HT-29 (cell line): ENCODE results near the gene SNRPA1. TPM values are rescaled to one million over a fixed set of nuclear protein-coding genes. Genes with fewer than 3 reads are reported as not detected.

Experiments
- DNase-seq: peaks from one replicate; pipeline ENCODE4 v3.0.0-alpha.2; 2015; ENCODE audit warnings: low spot score
- total RNA-seq: library from RNA; depleted of rRNA; stranded (reverse); fragments of >200 nt; shearing (Covaris generic); gene quantifications from 2 replicates; pipeline ENCODE4 v1.2.3, GENCODE V29; 2014

The SNRPA1 gene
- total RNA-seq, 1 experiment from 2014 or later = 63.0 TPM

DNA sequence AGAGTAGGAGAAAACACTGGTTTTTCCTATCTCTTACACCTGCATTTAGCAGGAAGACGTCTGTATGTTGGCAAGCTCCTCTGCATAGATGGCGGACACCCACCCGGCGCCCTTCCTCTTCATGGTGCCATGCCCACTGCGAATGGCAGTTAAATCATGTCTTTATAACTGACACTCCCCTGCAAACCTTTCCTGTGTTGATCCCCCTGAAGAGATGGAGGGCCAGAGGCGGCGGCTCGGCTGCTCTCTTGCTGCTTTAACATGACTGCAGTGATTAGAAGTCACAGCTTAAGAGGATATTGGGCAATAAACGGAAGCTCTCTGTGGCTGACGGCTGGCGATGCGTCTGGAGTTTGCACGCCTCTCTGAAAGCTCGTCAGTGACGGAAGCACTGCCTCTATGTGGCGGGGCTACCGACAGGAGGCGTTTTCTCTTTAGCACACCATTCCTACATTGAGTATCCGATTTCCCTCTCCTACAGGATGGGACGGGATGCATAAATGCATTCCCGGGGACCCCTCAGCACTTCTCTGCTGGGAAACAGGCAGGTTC, 25.5 kb upstream of the SNRPA1 start:
- DNase-seq = no peak

DNA sequence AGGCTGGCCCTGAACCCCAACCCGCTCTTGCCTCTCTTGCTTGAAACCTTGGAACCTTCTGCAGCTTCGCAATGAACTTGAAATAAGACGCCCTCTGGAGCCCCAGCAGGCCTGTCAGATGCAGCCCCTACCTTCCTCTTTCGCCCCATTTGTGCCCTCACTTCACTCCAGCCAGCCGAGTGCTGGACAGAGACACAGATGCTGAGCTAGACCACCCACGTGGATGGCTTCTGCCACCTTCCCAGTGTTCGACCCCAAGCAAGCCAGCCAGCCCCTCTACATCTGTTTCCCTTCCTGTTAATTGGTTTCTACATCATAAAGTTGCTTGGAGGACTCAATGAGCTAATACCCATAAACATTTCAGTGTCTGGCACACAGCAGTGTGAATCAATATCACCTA, 23.8 kb upstream of the SNRPA1 start:
- no peak for DNase-seq

DNA sequence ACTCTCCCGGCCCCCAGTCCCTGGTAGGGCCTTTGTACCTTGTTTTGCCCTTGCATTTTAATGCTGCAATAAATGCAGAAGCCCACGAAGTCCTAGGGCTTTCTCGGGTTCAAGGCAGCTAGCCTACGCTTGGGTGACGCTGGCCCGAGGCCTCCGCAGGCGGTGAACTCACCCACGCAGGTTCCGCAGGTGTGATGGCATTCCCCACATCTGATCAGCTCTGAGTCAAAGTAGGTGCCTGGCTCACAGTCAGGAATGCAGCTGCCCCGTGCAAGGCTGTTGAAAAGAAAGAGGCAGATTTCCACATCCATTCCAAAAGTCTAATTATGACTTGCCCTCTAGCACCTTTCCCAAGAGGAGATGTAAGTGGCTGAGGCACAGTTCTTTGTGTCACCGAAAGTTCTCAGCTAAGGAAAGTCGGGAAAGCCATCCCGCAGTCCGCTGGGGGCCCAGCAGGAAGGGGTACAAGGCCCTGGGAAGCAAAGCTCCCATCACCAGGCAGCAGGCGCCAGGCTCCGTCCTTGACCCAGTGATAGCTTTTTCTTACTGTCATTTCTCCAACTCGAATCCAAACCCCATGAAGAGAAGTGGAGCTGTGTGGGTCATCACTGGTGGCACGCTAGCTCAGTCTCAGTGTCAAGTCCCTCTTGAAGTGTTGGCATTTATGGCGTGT, 23.2 kb upstream of the SNRPA1 start:
- no peak for DNase-seq

DNA sequence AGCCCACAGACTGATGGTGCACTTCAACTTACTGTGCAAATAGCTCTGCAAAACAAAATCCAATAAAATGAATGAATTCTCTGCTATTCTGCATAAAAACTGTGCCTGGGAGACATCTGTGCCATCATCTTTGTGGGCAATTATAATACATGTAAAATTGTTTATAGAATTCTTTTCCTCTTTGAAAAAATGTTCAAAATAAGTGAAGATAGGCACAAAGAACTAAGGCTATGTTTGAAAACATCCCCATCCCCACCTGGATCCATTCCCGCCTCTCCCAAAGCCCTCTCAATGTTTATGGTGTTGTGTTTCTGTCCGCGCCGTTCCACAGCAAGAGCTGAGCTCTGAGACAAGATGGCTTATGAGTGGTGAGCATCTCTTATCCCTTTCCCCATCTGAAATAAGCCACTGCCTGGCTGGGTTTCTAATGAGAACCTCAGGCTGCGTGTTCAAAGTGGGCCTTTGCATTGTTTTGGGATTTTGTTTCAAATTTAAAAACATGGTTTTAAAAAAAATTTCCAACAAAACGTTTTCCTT, 22.4 kb upstream of the SNRPA1 start:
- DNase-seq = no peak

DNA sequence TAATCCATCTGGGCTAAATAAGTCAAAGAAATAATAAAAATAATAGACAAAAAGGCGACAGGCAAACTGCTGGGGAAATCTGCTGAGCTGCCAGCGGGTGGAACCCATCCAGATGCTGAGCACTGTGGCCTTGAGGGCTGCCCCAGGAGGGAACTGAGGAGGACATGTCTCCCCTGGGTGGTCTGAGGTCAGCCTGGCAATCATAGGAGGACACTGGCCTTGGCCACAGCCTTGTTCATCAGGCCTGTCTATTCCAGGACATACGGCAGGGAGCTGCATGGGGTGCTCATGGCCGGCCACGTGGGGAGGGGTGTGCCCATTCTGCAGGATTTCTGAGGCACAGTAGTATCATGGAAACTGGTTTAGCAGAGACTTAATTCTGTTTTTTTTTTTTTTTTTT, 21.5 kb upstream of the SNRPA1 start:
- DNase-seq = no peak

DNA sequence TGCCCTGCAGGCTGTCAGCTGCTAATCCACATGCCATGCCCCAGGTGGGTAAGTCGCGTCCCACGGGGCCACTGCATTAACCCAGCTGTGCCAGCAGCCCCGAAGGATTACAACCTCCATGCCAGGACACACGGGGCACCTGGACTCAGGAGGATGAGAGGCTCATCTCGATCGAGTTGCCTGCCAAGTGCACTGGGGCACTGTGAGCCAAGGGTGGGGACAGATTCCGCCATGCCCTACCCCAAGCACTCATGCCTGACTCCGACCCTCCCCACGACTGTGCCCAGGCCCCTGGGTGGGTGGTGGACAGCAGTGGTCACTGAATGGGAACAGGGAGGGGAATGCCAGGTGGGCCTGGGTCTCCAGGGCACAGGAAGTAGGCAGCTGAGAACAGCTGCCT, 20.7 kb upstream of the SNRPA1 start:
- no peak for DNase-seq

DNA sequence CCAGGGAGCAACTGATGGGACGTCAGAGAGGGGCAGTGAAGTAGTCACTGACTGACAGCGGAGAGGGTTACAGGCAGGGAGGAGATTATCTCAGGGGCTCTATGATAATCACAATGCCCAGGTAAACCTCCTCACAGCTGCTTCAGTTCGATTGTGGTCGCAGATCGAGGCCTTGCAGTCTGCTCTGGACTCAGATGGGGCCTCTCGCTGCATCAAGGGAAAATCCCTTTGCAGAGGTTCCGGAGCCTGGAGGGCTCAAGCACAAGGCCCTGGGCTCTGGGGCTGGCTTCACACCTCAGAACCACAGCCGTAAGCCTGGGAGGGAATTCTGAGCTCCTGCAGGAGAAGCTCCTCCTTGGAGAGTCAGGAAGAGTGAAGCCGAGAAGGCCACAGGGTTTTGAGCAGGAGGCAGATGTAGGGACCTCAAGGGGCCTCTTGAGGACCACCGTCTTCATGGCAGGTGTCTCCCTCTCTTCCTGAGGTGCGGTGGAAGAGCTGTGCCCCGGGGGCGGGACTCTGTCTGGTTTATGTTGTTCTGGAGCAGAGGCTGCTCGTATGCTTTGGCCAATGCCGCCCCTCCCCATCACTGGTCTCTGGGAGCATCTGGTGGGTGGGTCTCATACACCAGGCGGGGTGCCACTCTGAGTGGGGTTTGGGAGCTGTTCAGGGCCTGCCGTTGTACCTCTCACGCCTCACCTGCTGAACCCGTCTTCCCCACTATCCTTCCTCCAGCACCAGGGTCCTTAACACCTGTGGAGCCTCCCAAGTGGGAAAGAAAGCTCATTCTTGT, 19.5 kb upstream of the SNRPA1 start:
- DNase-seq = no peak

DNA sequence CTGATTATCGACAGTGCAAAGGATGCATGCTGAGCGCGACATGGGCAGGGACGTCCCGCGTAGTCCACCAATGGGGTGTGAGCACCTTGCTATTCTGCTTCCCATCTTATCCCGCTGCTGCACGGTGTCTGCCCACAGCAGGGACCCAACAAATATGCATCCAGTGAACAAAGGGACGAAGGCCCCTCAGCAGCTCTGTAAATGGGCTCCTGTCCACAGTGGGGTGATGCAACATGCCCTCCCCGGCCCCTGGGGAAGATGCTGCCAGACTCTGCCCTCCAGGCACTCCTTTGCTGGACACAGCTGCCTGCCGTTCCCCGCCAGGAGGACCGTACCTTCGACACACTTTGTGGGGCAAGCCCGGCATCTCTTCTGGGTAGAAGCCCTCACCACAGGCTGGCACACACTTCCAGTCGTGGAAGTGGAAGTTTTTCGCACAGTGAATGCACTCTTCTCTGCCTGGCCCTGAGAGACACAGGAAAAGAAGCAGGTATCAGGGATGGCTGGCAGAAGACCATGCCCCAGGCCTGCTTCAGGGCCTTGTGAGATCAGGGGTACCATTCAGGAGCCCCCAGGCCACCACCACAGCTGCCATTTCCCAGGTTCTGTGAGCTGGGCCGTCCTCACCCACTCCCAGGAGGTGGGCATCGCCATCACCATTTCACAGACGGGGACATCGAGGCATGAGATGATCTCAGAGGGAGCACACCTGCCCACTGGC, 18.2 kb upstream of the SNRPA1 start:
- no peak for DNase-seq

DNA sequence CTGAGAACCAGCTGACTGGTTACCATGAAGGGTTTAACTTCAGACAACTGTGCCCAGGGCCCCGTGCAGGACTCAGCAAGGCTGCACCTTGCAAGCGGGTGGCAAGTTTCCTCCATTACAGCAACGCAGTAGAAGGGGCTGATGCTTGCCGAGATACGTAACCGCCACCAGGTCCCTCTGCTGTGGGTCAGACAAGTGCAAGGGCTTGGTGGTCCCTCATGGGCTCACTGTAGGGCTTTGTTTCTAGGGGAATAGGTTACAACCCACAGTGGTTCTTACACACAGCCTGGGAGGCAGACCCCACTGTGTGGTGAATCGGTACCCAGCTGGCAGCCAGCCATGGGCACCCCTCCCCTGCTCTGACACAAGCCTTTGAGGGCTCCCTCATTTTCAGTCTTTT, 15.5 kb upstream of the SNRPA1 start:
- no peak for DNase-seq

DNA sequence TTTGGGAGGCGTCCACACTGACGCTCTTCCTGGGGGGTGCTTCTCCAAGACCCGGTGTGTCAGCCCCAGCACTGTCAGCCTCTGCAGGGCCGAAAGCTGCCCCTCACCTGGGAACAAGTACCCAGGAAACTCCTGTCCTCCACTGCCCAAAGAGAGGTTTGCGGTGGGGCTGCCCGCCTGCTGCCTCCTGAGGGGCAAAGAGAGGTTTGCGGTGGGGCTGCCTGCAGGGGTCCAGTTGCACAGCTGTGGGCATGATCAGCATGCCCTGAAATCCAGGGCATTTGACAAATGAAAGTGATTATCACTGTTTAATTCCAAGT, 15.1 kb upstream of the SNRPA1 start:
- DNase-seq = no peak

DNA sequence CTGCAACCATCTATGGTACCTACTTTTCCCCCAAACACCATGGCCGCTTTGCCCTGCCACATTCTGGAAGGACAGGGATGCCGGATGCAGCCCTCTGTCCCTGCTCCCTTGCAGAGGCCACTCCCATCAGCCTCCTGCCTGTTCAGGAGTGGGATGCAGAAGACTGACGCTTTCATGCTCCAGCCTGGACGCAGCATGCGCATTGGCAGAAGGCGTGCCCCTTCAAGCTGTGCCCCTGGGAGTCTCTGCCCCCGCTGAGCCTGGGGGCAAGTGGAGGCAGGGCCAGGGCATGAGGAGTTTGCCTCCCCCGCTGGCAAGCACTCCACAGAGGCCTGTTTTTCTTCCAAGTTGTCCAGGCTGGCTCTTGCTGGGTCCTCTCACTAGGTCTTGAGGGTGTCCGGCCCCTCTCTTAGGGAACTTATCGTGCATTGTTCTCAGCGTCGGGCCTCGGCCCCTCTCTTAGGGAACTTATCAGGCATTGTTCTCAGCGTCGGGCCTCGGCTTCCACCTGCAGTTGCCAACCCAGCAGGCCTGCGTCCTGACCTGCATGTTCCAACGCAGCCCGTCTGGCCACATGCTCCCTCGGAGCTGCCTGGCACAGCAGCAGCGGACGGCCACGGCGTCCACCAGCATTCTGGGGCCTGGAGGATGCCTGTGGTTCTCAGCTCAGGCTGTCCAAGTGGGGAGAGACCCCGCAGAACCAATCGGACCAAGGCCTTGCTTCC, 14.6 kb upstream of the SNRPA1 start:
- DNase-seq = no peak

DNA sequence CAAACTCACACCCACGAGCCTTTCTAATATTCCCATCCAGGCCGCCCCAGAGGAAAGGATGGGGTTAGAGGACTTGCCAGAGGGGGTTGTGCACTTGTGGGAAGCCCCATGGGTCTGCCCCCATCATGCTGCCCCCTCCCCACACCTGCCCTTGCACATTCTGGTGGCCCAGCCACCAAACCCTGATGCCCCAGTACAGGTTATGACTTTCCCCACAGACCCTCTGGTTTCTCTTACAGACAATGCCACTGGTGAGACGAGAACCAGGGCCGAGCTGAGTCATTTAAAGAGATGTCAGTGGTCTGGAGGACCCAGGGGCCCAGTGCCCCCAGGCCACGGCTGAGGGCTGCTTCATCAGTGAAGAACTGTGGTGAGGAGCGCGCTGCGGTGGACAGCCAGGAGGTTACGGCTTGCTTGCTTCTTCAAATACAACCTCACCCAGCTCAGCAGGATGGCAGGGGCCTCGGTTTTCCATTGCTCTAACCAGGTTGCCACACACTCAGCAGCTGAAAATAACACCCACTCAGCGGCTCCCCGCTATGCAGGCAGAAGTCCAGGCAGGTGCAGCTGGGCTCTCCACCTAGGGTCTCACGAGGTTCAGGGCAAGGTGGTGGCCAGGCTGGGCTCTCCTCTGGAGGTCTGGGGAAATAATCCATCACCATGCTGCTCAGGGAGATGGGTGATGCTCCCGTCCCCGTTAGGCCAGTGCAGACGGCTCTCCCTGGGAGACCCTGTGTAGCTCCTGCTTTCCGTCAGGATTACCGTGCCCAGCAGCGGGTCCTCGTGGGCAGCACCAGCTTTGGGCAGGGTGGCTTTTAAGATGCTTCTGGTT, 13.8 kb upstream of the SNRPA1 start:
- DNase-seq = no peak

DNA sequence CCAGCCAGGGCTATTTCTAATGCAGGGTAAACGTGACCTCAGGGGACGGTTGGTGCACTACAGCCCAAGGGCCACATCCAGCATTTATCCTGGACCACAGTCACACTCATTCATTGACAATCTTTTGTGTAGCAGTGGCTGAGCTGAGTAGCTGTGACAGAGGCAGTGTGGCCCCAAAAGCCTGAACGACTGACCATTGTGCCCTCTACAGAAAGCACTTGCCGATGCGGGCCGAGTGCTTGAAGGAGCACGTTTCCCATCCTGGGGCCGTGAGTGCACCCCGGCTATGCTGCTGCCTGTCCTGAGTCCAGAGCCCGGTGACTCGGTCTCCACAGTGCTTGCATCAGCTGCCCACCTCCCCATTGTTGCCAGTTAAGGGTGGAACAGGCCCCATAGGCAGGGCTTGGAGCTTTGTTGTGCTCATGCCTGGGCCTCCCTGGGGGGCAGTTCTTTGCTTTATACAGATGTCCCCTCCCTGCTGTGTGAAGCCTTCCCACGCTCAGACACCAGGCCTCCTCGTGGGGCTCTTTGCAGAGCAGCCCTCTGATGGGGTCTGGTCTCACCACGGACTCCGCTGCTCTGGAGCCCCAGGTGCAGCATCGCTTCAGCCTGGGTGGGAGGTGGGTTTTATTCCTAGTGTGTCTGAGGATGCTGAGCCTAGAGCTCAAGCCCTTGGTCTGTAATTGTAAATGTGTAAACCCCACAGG, 13.0 kb upstream of the SNRPA1 start:
- DNase-seq = no peak

DNA sequence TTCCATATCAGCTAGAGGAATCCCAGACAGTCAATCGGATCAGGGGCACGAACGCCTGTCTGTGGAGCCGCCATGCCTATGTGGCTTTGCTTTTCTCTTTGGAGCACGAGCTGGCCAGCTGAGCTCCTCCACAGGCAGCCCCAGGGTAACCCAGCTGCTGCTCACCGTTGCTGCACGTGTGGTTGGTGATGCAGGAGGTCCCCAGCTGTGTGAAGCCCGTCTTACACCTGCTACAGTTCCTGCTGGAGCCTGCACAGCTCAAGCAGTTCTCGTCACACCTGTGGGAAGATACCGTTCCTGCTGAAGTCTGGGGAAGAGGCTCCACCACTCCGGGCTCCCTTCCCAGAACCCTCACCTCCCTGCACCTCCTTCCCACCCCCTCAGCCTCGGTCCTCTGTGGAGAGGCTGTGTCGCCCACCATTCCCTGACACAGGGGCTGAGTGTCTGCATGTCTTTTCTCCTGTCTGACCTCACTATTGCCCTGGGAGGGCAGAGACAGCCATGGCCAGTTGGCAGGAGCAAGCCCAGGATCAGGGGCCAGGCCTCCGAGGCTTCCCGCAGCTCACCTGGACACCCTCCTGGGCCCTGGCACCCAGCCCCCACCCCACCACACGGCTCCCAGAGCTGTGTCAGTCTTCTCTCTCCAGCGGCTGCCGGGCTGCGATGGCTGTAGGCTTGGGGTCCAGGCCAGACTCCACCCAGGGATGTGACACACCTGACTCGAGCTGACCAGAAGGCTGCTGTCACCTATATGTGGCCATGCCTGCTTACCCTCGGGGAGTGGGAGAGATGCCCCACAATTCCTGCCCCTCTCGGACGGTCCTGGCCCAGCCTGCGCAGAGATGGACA, 12.2 kb upstream of the SNRPA1 start:
- no peak for DNase-seq

DNA sequence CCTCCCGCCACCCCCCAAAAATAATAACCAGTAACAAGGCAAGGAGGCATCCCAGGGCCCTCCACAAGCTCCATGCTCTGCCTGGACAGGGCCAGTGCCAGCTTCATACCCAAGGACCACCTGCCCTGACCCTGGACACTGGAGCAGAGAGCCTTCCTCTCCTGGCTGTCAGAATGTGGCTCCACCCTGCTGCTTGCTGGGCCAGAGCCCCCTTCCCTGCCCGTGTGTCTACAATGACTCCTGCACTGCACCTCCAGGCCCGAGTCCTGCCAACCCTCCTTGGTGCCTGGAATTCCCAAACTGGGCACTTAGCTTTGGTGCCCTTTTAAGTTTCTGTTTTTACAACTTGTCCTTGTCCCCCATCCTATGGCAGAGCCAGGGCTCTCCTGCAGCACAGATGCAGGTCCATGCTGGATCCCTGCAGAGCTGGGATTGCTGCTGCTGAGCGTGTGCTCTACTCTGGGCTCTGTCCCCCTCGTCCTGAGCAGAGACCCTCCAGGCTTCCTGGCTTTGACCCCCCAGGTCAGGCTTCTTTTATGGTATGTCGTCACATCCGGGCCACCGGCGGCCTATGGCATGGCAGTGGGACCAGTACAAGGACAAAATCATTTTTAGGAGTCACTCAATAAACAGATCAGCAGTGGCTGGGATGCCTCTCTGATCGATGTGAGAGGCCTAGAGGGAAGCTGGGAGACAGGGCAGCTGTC, 11.4 kb upstream of the SNRPA1 start:
- DNase-seq = no peak

DNA sequence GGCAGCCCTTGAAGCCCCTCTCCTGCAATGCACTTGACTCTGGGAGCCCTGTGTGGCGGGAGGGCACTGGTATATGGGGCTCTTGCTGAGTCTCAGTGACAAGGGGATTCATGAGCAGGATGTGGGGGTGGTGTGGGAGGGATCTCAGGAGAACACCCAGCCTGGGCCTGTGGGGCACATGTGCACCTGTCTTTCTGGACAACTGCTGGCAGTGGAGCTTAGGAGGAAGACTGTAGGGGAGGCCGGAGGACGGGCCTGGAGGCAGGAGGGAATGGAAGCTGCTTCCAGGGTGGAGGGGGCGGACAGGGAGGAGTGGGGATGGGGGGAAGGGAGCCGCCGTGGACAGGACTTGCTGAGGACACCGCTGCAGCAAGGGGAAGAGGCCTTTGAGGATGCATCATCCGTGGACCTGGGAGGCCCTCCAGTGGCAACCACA, 10.8 kb upstream of the SNRPA1 start:
- DNase-seq = no peak

DNA sequence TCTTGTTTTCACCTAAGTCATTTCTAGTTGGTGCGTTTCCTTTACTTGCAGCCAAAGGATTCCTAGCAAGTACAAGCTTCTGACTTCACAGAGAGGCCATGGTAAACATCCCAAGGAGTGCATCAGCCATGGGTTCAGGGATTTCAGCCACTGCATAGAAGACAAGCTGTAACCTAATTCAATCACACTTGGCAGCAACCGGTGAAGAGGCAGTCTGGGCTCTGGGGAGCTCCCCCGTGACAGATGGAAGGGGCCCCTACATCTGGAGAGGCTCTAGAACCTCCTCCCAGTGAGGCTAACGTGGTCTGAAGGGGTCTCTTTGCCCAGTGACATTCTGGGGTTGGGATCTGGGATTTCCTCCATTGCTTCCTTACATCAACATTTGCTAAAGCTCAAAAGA, 8.4 kb upstream of the SNRPA1 start:
- DNase-seq = no peak
